HepG2 (cell line): ENCODE measurements around the gene SH2D7. TPM values are rescaled to one million over a fixed set of nuclear protein-coding genes. Genes with fewer than 3 reads are reported as not detected.

Experiments
- GMEB1 ChIP-seq: sonication (generic); formaldehyde crosslinking; IDR thresholded peaks from 2 replicates; pipeline ENCODE4 v1.5.1; 2020; ENCODE audit warnings: missing genetic modification reagents, mild to moderate bottlenecking, borderline replicate concordance
- HOXA3 ChIP-seq: sonication (generic); formaldehyde crosslinking; IDR thresholded peaks from 2 replicates; pipeline ENCODE4 v1.5.0; 2020; ENCODE audit warnings: missing genetic modification reagents
- MIER2 ChIP-seq: IDR thresholded peaks from 2 replicates; pipeline ENCODE4 v1.6.1; 2016; ENCODE audit warnings: missing biosample characterization, missing genetic modification reagents
- NFE2L2 ChIP-seq: fragments of 150-350 bp; IDR thresholded peaks from 2 replicates; pipeline ENCODE4 v1.6.1; 2014; ENCODE audit warnings: low read length
- PAF1 ChIP-seq: IDR thresholded peaks from 2 replicates; pipeline ENCODE4 v1.6.1; 2016; ENCODE audit warnings: missing genetic modification reagents, missing compliant biosample characterization
- PITX1 ChIP-seq: sonication (generic); formaldehyde crosslinking; IDR thresholded peaks from 2 replicates; pipeline ENCODE4 v1.5.1; 2020; ENCODE audit warnings: mild to moderate bottlenecking, missing genetic modification reagents
- REST ChIP-seq, 2 experiments: IDR thresholded peaks; 2 replicates each; pipeline ENCODE4 v1.6.1; 2011 to 2012; ENCODE audit warnings: low read length in 2 of 2, borderline replicate concordance in 1 of 2, low read depth in 1 of 2, mild to moderate bottlenecking in 1 of 2, moderate library complexity in 1 of 2
- THAP9 ChIP-seq: sonication (generic); formaldehyde crosslinking; IDR thresholded peaks from 2 replicates; pipeline ENCODE4; 2020; ENCODE audit warnings: missing genetic modification reagents, mild to moderate bottlenecking, borderline replicate concordance
- ZNF142 ChIP-seq: sonication (generic); formaldehyde crosslinking; IDR thresholded peaks from 2 replicates; pipeline ENCODE4 v1.4.0; 2020; ENCODE audit warnings: missing genetic modification reagents
- ZNF510 ChIP-seq: sonication (generic); formaldehyde crosslinking; IDR thresholded peaks from 2 replicates; pipeline ENCODE4 v1.4.0; 2020; ENCODE audit warnings: low read depth, mild to moderate bottlenecking, missing genetic modification reagents
- ZNF678 ChIP-seq: sonication (generic); formaldehyde crosslinking; IDR thresholded peaks from 2 replicates; pipeline ENCODE4 v1.4.0; 2020; ENCODE audit warnings: mild to moderate bottlenecking, missing genetic modification reagents
- ZNF724P ChIP-seq: sonication (generic); formaldehyde crosslinking; IDR thresholded peaks from 2 replicates; pipeline ENCODE4 v1.8.0; 2022; ENCODE audit warnings: missing genetic modification reagents, borderline replicate concordance
- ZNF883 ChIP-seq: sonication (generic); formaldehyde crosslinking; IDR thresholded peaks from 2 replicates; pipeline ENCODE4 v1.5.1; 2020; ENCODE audit warnings: mild to moderate bottlenecking, missing genetic modification reagents; ENCODE audit errors: not compliant biosample characterization
- ZSCAN12 ChIP-seq: sonication (generic); formaldehyde crosslinking; IDR thresholded peaks from 2 replicates; pipeline ENCODE4 v1.9.0; 2021; ENCODE audit warnings: mild to moderate bottlenecking, missing genetic modification reagents
- polyA plus RNA-seq, 8 experiments: library from polyadenylated mRNA; depleted of rRNA in 3 of 8; stranded (reverse) in 7 of 8; unstranded in 1 of 8; fragments of >200 nt; fragmentation: Illumina TruSeq in 4 of 8; extraction: Trizol in 4 of 8; gene quantifications; 2 replicates each; pipeline versions ENCODE4 v1.2.1 to v1.2.3, GENCODE V29; 2011 to 2016; ENCODE audit warnings: low read depth in 4 of 8, missing spikeins in 1 of 8, mixed read lengths in 1 of 8; ENCODE audit not compliant: insufficient read depth in 1 of 8
- total RNA-seq, 5 experiments: library from RNA; depleted of rRNA; stranded (reverse); fragments of >200 nt; fragmentation: Illumina TruSeq; extraction: Trizol; gene quantifications; 2 replicates each; pipeline ENCODE4 v1.2.3, GENCODE V29; 2016; ENCODE audit warnings: low read depth in 1 of 5

The SH2D7 gene
- total and polyA plus RNA-seq, 2 of the 13 experiments (the other 11 are each of a cell fraction or from before 2014, with no cell fraction given) = not detected

GRCh38 chr15:78077053-78077870 is 15.1 kb upstream of the SH2D7 start, which contains the start of gene TBC1D2B (continued):
- TF ChIP-seq PAF1 = no peak
- no peak for TF ChIP-seq THAP9 (CRISPR knock-in tag)
- no peak for TF ChIP-seq ZSCAN12 (CRISPR knock-in tag)
- peak; percentile 37; the same call in 1 of the 2 replicates for TF ChIP-seq HOXA3 (CRISPR knock-in tag)
- no peak for TF ChIP-seq ZNF510
- TF ChIP-seq ZNF883 (CRISPR knock-in tag) = no peak
- 0 out of 2 replicates have a peak, but pooled peaks have one; percentile 25 for TF ChIP-seq PITX1 (CRISPR knock-in tag)
- TF ChIP-seq GMEB1 (CRISPR knock-in tag) = peak; percentile 76
- no peak for TF ChIP-seq ZNF678
- peak; percentile 82; the same call in 1 of the 2 replicates for TF ChIP-seq ZNF142 (CRISPR knock-in tag)
- TF ChIP-seq NFE2L2 = no peak
- no peak for TF ChIP-seq ZNF724P (CRISPR knock-in tag)
- no peak for TF ChIP-seq MIER2 (CRISPR knock-in tag)
- TF ChIP-seq REST (IDR thresholded peaks at IDR 0.05; ENCODE audit: borderline replicate concordance in 1 of 2, low read depth in 1 of 2, low read length in 2 of 2) = no peak
